Activated CD8-positive, alpha-beta T cell treated with anti-CD3 and anti-CD28 coated beads, Interleukin-2, amount 10 ng/mL, durations not matched to agents 7 days and 5 days (primary cell): ENCODE data around the gene CACNA2D3. TPM values are rescaled to one million over a fixed set of nuclear protein-coding genes. Genes with fewer than 3 reads are reported as not detected.

Source experiments
- ATAC-seq: fragments of 150-1000 bp; cut with Tn5 transposase; one replicate; pipeline ENCODE4 v1.10.0; 2021; ENCODE audit warnings: moderate library complexity
- CTCF ChIA-PET: fragments of 350-600 bp; sonication (Branson Sonifier 250); formaldehyde crosslinking; loops from one replicate; lab custom pipeline; 2021; ENCODE audit warnings: antibody characterized with exemption; lab: Charles Lee
- POLR2A ChIA-PET: fragments of 350-600 bp; sonication (Branson Sonifier 250); formaldehyde crosslinking; loops from one replicate; lab custom pipeline; 2021; ENCODE audit warnings: antibody characterized with exemption; lab: Charles Lee
- DNase-seq: peaks from one replicate; pipeline ENCODE4 v3.0.0-alpha.2; 2020
- H3K27ac Mint-ChIP-seq: one replicate; pipeline ENCODE4 v1.8.0; 2021; ENCODE audit warnings: mild to moderate bottlenecking, mixed read lengths
- H3K27me3 Mint-ChIP-seq: one replicate; pipeline ENCODE4 v1.8.0; 2021; ENCODE audit warnings: low read depth, mixed read lengths
- H3K36me3 Mint-ChIP-seq: one replicate; pipeline ENCODE4 v1.8.0; 2021; ENCODE audit warnings: low read depth, mixed read lengths
- H3K4me1 Mint-ChIP-seq: one replicate; pipeline ENCODE4 v1.8.0; 2021; ENCODE audit warnings: low read depth, mixed read lengths
- H3K4me3 Mint-ChIP-seq: one replicate; pipeline ENCODE4 v1.8.0; 2021; ENCODE audit warnings: mild to moderate bottlenecking, mixed read lengths
- H3K9me3 Mint-ChIP-seq: one replicate; pipeline ENCODE4 v1.8.0; 2022; ENCODE audit warnings: mixed read lengths; ENCODE audit not compliant: insufficient read depth
- total RNA-seq, 2 experiments: library from RNA; stranded (reverse); gene quantifications; one replicate each; pipeline ENCODE4 v1.2.3, GENCODE V29; 2021

The CACNA2D3 gene
- total RNA-seq, 2 experiments from 2014 or later = not detected

DNA sequence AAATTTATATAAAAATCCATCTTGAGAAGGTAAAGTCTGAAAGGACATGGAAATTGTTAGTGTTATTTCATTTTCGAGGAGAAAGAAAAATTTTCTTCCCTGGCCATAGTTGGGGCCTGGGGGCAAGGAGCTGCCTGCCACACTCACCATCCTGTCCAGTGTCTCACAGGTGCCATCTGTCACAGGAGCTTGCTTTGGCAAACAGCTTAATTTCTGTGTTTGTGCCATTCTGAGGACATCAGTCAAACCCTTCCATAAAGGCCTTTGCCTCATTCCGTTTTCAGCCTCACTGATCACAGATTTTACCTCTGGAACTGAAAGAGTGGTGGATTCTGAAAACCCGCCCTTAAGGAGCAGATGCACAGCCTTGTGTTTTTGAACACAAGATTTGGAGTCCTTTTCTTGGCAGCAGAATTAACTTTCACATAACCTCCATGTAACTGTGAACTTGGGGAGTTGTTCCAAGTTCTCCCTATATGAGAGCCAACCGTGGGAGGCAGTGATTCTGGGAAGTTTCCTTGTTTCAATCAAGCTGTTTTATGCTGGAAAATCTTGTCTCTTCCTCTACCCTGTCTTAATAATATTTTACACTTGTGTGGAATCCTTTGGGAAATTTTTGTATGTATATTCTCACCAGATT, 254.7 kb downstream of the CACNA2D3 start:
- no peak overlapping the region for H3K27ac Mint-ChIP-seq
- POLR2A ChIA-PET = no interaction called here
- H3K4me3 Mint-ChIP-seq = no peak overlapping the region
- H3K4me1 Mint-ChIP-seq = no peaks in the 10 kb centered on the region
- DNase-seq (no peak), ATAC-seq (no peak)
- H3K36me3 Mint-ChIP-seq = no peaks in the 10 kb centered on the region
- CTCF ChIA-PET = no interaction called here
- H3K9me3 Mint-ChIP-seq = no peaks in the 10 kb centered on the region
- H3K27me3 Mint-ChIP-seq = no peaks in the 10 kb centered on the region

DNA sequence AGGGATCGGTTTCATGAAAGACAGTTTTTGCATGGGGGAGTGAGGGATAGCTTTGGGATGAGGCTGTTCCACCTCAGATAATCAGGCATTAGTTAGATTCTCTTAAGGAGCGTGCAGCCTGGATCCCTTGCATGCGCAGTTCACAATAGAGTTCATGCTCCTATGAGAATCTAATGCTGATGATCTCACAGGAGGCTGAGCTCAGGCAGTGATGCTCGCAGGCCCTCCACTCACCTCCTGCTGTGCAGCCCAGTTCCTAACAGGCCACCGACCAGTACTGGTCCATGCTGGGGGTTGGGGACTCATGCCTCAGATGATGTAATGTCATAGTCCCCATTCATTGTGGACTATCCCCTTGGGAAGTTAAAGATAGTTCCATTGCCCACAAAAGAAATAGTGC, 255.8 kb downstream of the CACNA2D3 start:
- Mint-ChIP-seq H3K9me3 (no peaks in the 10 kb centered on the region), H3K27ac (no peak overlapping the region), H3K4me1 (no peaks in the 10 kb centered on the region), H3K27me3 (no peaks in the 10 kb centered on the region), H3K36me3 (no peaks in the 10 kb centered on the region), H3K4me3 (no peak overlapping the region)
- DNase-seq (no peak), ATAC-seq (no peak)
- POLR2A ChIA-PET = no interaction called here
- CTCF ChIA-PET = no interaction called here

DNA sequence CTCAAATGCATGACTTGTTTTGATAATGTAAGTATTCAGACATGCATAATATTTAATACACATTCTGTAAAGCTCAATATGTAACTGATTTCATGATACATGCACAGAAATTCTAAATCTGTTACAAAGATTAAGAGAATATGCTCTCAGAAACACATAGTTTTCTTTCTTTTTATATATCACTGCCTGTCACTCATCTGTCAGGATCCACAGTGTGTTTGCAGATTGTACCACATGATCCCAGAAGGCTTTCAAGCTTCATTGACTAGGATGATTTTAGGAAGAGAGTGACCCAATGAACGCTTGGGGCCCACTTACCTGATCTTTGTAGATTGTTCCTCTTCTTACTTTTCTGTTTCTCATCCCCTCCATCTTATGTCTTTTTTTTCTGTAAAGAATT, 261.9 kb downstream of the CACNA2D3 start:
- no peak overlapping the region for H3K27ac Mint-ChIP-seq
- no peak overlapping the region for H3K4me3 Mint-ChIP-seq
- DNase-seq (no peak), ATAC-seq (no peak)
- ChIA-PET CTCF (interaction anchor here (0.7 kb wide), 1 partner anchor 790 kb away, joined by 3 read pairs; no protein-coding TSS in a partner anchor), POLR2A (no interaction called here)
- no peaks in the 10 kb centered on the region for H3K27me3 Mint-ChIP-seq
- no peaks in the 10 kb centered on the region for H3K36me3 Mint-ChIP-seq
- no peaks in the 10 kb centered on the region for H3K4me1 Mint-ChIP-seq
- H3K9me3 Mint-ChIP-seq = no peaks in the 10 kb centered on the region

DNA sequence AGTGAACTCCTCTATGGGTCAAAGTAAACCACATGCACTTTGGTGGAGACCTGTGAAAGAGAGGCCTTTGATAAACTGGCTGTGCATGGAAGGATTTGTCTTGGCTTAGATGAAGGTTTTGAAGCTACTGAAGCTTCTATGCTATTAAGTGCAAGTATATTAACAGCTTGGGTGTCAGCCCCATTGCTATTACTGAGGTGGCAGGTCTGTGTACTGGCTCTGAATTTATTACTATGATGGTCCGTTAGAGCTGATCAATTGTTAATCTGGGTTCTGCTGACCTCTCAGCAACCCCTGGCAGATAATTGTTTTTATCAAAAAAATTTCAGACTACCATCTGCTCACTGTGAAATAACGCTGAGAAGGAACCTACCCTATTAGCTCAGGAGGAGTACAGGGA, 268.2 kb downstream of the CACNA2D3 start:
- no peak overlapping the region for H3K4me3 Mint-ChIP-seq
- H3K9me3 Mint-ChIP-seq = no peaks in the 10 kb centered on the region
- no peaks in the 10 kb centered on the region for H3K27me3 Mint-ChIP-seq
- CTCF ChIA-PET = interaction anchor here (0.6 kb wide), 1 partner anchor 32 kb away, joined by 5 read pairs; no protein-coding TSS in a partner anchor
- ATAC-seq = no peak
- no peak for DNase-seq
- no peaks in the 10 kb centered on the region for H3K4me1 Mint-ChIP-seq
- H3K36me3 Mint-ChIP-seq = no peaks in the 10 kb centered on the region
- POLR2A ChIA-PET = no interaction called here
- no peak overlapping the region for H3K27ac Mint-ChIP-seq

DNA sequence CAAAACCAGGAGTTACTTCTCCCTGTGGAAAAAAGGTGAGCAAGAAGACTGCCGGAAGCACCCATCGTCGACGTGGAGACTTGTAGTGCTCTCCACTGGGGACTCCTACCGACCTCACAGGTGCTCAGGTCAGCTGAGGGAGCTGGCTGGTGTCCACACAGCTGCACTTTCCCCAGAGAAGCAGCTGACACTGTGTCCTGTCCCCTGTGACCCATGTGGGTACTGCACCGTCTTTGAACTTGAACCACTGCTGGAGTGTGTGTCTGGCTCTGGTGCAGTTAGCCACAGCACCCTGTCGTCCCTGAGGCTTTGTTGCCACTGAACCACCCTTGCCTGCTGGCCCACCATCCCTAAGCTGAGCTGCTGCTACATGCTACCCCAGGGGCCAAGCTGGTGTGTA, 270.8 kb downstream of the CACNA2D3 start:
- no peak for ATAC-seq
- H3K36me3 Mint-ChIP-seq = no peaks in the 10 kb centered on the region

DNA sequence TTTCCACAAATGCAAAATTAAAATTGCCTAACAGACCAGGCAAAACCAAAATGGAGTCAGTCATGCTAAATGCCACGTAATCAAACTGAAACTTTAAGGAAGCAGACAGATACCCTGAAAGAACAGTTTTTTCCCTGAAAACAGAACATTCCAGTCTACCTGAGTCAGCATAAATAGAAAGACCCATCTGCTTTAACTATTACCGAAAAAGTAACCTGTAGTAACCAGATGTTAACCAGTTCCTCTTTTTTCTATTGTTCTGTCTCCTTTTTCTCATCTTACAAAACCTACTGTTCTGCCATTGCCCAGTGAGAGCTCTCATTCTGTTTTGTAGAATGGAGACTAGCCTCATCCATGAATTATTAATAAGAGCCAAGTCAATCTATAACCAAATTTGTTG, 286.0 kb downstream of the CACNA2D3 start:
- Mint-ChIP-seq H3K36me3 (no peaks in the 10 kb centered on the region), H3K27me3 (no peaks in the 10 kb centered on the region), H3K4me3 (no peak overlapping the region), H3K9me3 (no peaks in the 10 kb centered on the region), H3K4me1 (no peaks in the 10 kb centered on the region), H3K27ac (no peak overlapping the region)
- CTCF ChIA-PET = no interaction called here
- DNase-seq (no peak), ATAC-seq (no peak)
- POLR2A ChIA-PET = no interaction called here

More for the DNA sequence above, 270.8 kb downstream of the CACNA2D3 start:
- POLR2A ChIA-PET = no interaction called here
- CTCF ChIA-PET = no interaction called here
- no peak for DNase-seq
- Mint-ChIP-seq H3K27me3 (no peaks in the 10 kb centered on the region), H3K9me3 (no peaks in the 10 kb centered on the region), H3K4me3 (no peak overlapping the region), H3K27ac (no peak overlapping the region), H3K4me1 (no peaks in the 10 kb centered on the region)

DNA sequence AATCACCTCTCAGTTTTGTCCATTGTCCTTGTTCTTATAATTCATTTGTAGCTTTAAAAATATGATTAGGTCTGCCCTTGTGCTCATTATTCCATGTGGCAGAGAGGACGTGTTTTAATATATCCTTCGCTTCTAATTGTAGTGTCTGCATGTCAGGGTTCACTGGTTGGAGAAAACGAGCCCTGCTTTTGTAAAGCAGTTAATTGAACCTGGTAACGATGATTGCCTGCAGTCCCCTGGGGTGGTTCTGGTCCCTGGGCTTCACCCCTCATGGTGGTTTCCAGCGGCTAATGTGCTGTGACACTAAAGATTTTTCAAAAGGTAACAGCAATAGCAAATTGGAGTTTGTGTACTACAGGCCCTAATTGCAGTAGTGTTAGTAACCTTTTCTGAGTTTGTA, 299.6 kb downstream of the CACNA2D3 start:
- H3K4me1 Mint-ChIP-seq = no peaks in the 10 kb centered on the region
- no peak for ATAC-seq
- POLR2A ChIA-PET = no interaction called here
- no peaks in the 10 kb centered on the region for H3K9me3 Mint-ChIP-seq
- H3K27me3 Mint-ChIP-seq = no peaks in the 10 kb centered on the region
- H3K36me3 Mint-ChIP-seq = no peaks in the 10 kb centered on the region
- CTCF ChIA-PET = no interaction called here
- no peak overlapping the region for H3K4me3 Mint-ChIP-seq
- DNase-seq = no peak
- H3K27ac Mint-ChIP-seq = no peak overlapping the region

DNA sequence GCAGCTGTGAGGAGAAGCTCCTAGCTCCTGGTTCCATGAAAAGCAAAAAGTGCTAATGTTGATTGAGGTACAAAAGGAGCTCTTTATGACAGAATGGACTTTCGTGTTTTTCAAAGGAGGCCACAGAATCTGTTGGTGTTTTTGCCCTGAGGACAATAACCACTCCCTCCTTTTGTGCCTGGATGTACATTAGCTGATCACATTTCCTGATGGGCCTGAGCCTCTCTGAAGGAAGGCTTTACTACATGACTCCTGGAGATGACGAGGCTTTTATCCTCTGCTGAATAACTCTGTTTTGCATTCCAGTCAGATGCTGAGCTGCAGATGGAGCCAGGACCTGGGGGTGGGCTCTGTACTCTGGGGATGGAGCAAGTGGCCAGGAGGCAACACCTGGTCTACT, 301.9 kb downstream of the CACNA2D3 start:
- Mint-ChIP-seq H3K9me3 (no peaks in the 10 kb centered on the region), H3K4me3 (no peak overlapping the region), H3K27ac (no peak overlapping the region), H3K4me1 (no peaks in the 10 kb centered on the region), H3K36me3 (no peaks in the 10 kb centered on the region), H3K27me3 (no peaks in the 10 kb centered on the region)
- POLR2A ChIA-PET = no interaction called here
- ATAC-seq (no peak), DNase-seq (no peak)
- CTCF ChIA-PET = interaction anchor here (0.8 kb wide), 1 partner anchor 485 kb away, joined by 3 read pairs; no protein-coding TSS in a partner anchor

DNA sequence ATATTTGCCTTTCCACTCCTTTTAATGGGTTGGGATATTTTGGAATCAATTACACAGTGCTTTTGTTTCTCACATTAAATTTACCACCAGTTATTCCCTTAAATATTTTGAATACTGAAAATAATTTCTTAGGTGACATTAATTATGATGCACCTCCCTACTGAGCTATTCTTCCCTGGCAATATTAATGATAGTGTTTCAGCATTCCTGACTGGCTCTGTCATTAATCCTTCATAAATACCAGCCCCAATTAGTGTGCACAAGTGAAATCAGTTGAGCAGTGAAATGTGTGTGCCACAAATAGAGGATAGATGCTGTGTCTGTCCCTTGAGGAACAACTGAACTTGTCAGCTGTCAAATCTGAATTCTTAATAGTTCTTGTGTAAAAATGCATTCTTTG, 304.0 kb downstream of the CACNA2D3 start:
- Mint-ChIP-seq H3K4me3 (no peak overlapping the region), H3K27ac (no peak overlapping the region), H3K4me1 (no peaks in the 10 kb centered on the region), H3K27me3 (no peaks in the 10 kb centered on the region), H3K36me3 (no peaks in the 10 kb centered on the region), H3K9me3 (no peaks in the 10 kb centered on the region)
- DNase-seq (no peak), ATAC-seq (no peak)
- ChIA-PET CTCF (interaction anchor here (1.0 kb wide), 1 partner anchor 11 kb away, joined by 3 read pairs; no protein-coding TSS in a partner anchor), POLR2A (no interaction called here)

DNA sequence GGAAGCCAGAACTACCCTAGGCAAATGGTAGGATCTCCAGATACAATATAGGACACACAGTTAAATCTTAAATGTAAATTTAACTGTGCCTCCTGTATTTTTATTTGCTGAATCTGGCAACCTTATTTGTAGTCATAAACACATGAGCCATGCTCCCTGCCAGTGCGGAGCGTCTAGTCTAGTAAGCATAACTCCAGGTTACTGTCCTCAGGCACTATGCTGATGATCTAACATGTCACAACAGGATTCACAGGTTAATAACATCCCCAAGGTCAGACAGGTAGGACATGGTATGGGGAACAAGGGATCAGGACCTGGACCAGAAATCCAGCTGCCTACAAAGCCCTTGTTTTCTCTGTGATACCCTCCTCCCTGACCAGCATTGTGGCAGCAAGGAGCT, 305.1 kb downstream of the CACNA2D3 start:
- Mint-ChIP-seq H3K4me3 (no peak overlapping the region), H3K9me3 (no peaks in the 10 kb centered on the region), H3K4me1 (no peaks in the 10 kb centered on the region), H3K27me3 (no peaks in the 10 kb centered on the region), H3K27ac (no peak overlapping the region), H3K36me3 (no peaks in the 10 kb centered on the region)
- DNase-seq = no peak
- POLR2A ChIA-PET = no interaction called here
- ATAC-seq = no peak
- CTCF ChIA-PET = interaction anchor here (1.8 kb wide), 1 partner anchor 11 kb away, joined by 4 read pairs; no protein-coding TSS in a partner anchor

DNA sequence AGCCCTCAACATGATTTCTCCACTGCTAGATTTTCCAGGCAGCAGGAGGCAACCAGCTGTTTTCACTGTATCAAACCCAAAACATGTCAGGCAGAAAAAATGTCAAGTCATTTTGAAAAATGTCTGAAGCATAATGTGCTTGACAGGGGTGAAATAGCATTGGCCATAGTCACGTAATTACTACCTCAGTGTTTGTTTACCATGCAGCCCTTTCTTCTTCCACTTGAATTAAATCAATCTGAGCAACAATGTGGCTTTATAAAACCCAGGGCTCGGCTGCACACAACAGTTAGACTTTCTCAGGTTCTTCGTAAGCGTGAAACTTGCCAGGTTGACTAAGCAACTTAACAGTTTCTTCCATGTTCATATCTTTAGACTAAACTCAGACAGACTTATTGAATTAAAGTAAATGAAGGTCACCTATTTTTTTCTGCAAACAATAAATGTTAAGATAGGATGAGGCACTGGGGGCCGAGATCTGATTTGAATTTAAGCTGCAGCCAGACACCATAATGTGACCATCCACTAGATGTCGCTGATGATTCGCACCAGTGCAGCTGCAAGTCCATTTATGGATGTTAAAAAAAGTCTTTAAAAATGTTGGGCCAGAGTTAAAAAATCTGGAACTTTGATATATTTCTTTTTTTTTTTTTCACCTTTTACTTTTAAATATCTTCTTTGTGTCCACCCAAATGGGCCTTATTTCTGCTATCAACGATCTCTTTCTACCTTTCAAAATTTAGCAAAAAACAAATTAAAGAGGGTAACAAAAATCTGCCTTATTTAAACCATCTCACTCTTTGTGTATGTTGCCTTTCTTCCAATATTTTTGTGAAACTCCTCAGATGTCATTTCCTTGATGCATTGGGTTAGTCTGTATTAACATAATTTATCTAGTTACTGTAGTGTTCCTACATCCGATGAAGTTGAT, 305.9 kb downstream of the CACNA2D3 start:
- ATAC-seq = peak; percentile 53
- no peaks in the 10 kb centered on the region for H3K9me3 Mint-ChIP-seq
- no peak overlapping the region for H3K4me3 Mint-ChIP-seq
- no peaks in the 10 kb centered on the region for H3K4me1 Mint-ChIP-seq
- no peaks in the 10 kb centered on the region for H3K27me3 Mint-ChIP-seq
- no peaks in the 10 kb centered on the region for H3K36me3 Mint-ChIP-seq
- H3K27ac Mint-ChIP-seq = no peak overlapping the region
- peak; percentile 62 for DNase-seq
- CTCF ChIA-PET = interaction anchor here (0.7 to 1.8 kb wide), 4 partner anchors 12 to 1582 kb away, joined by 3 to 4 read pairs (median 3); no protein-coding TSS in a partner anchor
- POLR2A ChIA-PET = no interaction called here

DNA sequence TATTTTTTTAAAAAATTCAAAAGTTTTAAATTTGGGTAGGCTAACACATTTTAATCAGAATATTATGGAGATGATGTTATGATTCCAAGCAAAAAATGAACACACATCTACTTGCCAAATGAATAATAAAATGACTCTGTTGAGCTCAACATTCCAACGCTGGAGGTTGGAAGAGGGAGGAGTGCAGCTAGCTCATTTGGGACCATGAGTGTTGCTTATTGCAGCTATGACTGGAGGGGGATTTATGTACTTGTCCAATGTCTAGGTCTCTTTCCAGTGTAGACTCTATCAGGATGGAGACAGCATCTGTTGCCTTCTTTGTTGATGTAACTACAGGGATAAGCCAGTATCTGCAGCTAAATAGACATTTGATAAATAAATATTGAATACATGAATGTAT, 310.6 kb downstream of the CACNA2D3 start:
- DNase-seq (no peak), ATAC-seq (no peak)
- no peak overlapping the region for H3K4me3 Mint-ChIP-seq
- ChIA-PET CTCF (no interaction called here), POLR2A (no interaction called here)
- H3K27me3 Mint-ChIP-seq = no peaks in the 10 kb centered on the region
- H3K27ac Mint-ChIP-seq = no peak overlapping the region
- H3K4me1 Mint-ChIP-seq = no peaks in the 10 kb centered on the region
- H3K9me3 Mint-ChIP-seq = no peaks in the 10 kb centered on the region
- H3K36me3 Mint-ChIP-seq = no peaks in the 10 kb centered on the region
